Activated CD4-positive, alpha-beta T cell treated with anti-CD3 and anti-CD28 coated beads, Interleukin-2, Interleukin-4, amounts not matched to agents 100 ng/mL and 50 ng/mL, durations not matched to agents 16 hours and 8 hours (primary cell): ENCODE results near the gene CORO2A.
A peak's percentile ranks its signal among the peaks of the same experiment; 100 is the strongest.

ENCODE experiments used
- DNase-seq: peaks from one replicate; pipeline ENCODE4 v3.0.0-alpha.2; 2020; ENCODE audit warnings: low spot score

The CORO2A gene

DNA sequence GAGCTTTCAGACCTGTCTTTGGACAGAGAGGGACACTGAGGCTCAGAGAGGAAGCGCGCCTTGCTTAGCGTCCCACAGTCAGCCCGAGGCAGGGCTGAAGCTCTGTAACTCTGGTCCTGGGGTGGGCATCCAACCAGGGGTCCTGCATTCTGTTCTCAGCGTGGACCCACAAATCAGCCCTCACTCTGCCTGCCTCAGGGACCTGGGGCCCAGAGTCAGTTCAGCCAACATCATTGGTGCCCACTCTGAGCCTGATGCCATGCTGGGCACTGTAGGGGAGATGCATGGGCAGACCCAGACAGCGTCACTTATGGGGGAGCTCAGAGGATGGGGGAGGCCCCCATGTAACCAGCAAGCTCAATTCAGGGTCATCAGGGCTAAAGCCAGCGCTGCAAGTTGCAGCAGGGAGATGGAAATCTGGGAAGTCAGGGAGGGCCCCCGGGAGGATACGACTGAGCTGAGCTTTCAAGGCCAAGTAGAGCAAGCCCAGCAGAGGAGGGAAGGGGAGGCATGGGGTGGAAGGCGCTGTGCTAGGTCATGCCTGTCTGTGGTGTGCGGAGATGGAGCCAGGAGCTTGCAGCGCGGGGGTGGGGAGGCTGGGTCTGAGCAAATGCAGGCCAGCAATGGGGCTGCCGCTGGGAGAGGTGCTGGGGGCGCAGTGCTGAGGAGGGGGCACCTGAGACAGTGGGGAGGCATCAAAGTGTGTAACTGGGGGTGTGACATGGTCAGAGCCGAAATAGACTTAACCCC is 21.1 kb downstream of the CORO2A start:
- no peak for DNase-seq

DNA sequence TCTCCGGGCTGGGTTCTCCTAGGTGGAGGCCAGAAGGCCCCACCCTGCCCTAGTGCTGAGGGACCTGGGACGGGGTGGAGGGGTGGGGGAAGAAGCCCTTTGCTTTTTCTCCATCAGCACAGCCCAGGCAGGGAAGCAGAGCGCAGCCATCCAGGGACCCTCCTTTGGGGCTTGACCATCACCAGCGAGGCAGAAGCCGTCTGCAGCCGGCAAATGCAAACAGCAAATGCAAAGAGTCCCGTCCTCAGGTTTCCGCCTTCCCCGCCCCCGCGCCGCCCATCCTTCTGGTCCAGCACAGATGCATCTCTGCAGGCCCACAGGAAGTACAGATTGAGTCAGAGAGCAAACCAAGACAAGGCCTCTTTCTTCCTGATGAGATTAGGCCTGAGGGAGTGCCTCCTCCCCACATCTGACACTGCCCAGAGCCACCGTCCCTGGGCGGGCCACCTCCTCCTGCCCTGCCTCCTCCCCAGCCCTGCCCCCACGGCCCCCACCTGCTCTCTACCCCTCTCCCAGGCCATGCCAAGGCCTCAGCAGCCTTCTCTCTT is 23.4 kb downstream of the CORO2A start:
- peak; percentile 75 for DNase-seq

DNA sequence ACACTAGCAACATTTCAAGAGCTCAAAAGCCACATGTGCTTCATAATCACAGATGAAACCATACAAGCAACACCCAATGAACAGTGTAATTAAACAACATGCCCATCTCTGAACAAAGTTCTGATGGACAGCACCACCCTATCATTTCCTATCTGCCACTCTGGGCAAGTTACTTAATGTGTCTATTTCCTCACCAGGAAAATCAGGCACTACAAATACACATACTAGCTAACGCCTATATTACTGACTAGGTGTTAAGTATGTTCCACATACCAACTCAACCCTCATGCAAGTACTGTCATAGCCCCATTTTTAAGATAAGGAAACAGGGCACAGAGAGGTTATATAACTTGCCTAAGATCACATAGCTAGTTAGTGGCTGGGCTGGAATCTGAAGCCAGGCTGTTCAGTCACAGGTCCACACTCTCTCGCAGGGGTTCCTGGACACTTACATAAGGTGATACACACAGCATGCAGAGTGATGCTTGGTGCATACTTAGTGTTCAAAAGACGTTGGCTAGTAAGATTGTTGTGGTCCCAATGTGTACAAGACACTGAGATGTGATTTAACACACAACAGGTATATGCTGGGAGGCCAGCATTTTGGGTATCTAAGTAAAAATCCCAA is 24.2 kb downstream of the CORO2A start:
- DNase-seq: no peak

DNA sequence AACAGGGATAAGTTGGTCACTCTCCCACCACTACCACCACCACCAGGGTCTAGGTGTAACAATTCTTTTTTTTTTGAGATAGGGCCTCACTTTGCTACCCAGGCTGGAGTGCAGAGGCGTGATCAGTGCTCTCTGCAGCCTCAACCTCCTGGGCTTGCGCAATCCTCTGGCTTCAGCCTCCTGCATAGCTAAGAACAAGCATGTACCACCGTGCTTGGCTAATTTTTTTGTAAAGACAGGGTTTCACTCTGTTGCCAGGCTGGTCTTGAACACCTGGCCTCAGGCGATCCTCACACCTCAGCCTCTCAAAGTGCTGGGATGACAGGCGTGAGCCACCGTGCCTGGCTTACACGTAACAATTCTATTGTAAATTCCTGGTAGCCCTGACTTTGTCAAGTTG is 27.5 kb downstream of the CORO2A start:
- DNase-seq: no peak

DNA sequence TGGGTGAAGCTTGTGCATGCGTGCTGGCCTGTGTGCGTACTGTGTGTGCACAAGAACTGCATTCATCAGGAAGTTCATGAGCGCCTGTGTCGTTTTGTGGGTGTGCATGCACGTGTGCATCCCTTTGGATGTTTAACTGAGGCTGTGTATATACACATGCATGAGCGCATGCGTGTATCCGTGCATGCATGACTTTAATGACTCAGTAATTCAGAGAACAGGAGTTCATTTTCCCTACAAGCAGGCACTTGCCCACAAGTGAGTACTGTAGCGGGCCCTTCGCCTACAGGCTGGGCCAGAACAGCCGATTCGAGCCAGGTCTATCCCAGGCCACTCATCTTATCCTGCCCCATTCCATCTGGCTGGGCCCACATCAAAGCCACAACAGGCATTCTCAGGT is 29.8 kb downstream of the CORO2A start:
- no peak for DNase-seq

DNA sequence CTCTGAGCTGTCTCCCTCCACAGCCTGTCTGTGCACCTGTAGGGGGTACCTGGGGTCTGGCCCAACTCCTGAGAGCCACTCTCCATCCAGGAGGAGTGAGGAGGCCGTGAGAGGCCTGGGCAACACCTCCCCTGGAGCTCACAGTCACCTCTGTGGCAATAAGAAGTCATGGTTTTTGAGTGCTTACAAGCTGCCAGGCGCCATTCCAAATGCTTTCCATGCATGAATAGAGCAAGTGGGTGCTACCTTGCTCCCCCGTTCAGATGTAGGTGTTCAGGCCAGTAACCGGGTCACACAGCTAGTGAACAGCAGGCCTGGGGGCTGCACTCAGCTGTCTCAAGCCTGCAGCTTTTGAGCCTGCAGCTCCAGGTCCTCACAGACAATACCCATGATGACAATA is 30.6 kb downstream of the CORO2A start:
- DNase-seq: no peak

DNA sequence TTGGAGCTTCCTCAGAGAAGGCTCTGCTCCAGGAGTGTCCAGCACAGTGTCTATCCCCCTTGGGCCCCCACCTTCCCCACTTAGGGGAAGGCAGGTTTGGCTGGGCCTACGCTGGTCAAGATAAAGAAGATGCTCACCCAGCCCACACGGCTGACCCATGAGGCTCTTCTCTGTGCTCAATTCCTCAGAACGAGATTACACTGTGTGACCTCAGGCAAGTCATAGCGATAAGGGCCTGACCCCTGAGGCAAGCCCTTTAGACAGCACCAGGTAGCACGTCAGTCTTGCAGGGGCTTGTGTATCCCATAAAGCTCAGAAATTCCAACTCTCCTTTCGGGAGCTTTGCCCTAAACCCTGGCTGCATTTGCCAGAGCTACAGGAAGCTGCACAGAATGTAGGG is 32.6 kb downstream of the CORO2A start:
- no peak for DNase-seq

DNA sequence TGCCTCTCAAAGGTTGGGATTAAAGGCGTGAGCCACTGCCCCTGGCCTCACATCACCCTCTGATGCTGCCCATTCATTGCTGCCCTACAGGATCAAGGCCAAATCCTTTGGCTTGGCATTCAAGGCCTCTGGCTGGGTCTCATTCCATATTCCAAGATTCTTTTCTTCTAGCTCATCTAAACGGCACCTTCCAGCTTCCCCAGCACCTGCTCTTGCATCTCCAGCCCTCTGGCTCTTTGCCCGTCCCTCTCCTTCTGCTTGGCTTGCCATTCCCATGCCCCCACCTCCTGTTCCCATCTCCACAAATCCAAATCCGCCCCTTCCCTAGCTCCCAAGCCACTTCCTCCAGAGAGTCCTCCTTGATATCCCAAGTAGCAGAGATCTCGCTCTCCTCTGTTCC is 33.1 kb downstream of the CORO2A start:
- no peak for DNase-seq

DNA sequence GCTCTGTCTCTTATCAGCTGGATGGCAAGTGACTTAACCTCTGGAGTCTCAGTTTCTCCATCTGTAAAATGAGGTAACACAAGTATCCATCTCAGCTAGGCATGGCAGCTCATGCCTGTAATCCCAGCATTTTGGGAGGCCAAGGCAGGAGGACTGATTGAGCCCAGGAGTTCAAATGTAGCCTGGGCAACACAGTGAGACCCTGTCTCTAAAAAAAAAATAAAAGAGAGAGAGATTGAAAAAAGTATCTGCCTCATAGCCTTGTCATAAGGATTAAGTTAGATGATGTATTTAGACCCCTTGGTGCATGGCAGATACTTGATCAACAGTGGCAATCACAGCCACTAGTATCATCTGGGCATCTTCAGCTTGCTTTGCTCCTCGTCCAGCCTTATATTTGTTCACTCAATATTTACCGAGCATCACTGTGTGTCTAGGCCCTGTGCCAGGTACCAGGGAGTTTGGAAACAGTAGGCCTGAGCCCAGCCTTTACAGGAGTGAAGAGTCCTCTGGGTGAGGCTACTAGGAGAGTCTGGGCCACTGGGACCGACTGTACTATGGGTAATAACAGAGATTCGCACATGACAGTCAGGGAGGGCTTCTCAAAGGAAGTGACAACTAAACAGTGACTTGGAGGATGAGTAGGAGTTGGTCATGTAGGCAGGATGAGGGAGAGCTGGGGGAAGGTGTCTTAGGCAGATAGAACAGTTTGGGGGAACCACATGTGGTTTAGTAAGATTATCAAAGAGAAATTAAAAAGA is 34.2 kb downstream of the CORO2A start:
- DNase-seq: peak; percentile 22

DNA sequence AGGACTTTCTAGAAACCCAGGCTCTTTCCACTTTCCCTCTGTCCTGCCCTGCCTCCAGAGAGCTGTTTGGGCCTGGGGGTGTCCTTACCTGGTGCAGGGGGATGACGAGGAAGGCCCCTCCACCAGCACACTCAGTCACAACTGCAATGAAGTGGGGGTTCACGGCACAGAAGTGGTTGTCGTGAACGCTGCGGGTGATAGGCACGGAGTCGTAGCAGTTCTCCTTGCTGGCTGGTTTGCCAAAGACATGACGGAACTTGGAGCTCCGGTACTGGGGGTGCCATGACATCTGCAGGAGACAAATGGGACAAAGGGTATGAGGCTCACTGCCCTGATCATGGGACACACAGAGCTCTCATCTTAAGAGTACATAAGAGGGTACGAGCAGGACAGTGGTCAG is 35.1 kb downstream of the CORO2A start:
- no peak for DNase-seq

DNA sequence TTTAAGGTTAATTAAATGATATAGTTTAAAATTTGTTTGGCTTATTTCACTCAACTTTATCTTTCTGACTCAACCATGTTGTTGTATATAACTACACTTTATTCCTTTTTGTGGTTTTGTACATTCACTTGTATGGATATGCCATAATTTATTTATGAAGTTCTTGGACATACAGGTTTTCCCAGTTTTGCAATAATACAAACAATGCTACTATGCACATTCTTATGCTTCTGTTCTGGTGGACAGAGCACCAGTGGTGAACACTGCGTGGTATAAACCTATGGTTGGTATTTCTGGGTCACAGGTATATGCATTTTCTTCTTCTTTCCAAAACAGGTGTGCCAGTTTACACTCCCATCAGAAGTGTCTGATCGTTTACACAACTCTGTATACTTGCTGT is 37.8 kb downstream of the CORO2A start:
- DNase-seq: no peak

DNA sequence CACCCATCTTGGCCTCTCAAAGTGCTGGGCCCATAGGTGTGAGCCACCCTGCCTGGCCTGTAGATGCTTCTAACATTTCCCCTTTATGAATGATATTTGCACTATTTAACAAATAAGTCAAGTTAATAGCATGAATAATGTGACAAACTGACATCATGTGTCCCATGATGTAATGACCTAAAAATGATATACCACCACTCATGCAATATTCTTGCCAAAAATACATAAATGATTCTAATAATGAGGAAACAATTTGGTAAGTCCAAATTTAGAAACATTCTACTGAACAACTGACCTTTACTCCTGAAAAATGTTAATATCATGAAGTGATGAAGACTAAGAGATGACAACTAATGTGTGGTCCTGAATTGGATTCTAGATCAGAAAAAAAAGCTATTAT is 39.9 kb downstream of the CORO2A start:
- no peak for DNase-seq

DNA sequence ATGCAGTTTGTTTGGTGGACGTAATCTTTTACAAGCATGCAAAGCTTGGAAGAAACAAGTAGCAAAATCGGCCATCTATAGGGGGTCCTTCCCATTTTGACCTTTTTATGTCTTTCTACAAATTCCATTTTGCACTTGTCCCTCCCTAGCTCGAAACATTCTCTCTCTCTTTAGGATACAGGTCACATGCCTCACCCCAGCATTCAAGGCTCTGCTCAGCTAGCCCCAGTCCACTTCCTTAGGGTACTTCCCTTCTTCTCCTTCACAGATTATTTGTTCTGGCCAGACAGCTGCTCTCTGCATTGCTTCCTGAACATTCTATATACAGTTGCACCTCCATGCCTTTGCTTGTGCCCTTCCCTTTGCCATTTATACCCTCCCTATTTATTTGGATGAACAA is 41.7 kb downstream of the CORO2A start:
- DNase-seq: no peak

DNA sequence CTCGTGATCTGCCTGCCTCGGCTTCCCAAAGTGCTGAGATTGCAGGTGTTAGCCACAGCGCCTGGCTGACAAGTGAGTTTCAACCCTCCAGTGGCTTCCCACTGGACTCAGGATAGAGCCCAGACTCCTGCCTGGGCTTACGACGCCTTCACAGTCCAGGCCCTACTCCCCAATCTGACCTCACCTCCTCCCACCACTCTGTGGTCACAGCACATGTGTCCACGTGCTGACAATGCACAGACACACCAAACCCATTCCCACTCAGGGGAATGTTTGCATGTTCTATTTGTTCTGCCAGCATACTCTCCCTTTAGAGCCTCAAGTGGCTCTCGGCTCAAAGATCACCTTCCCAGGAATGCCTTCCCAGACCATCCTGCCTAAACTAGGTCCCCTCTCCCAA is 42.3 kb downstream of the CORO2A start:
- no peak for DNase-seq

DNA sequence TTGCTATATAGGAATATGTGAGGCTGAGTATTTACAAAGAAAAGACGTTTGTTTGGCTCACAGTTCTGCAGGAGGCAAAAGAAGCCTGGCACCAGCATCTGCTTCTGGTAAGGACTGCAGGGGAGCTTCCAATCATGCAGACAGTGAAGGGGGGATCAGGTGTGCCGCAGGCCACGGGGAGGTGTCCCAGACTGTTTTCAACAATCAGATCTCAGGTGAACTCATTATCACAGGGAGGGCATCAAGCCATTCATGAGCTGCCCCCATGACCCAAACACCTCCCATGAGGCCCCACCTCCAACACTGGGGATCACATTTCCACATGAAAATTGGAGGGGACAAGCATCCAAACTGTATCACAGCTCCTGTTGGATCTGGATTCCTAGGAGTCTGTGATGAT is 43.0 kb downstream of the CORO2A start:
- DNase-seq: no peak

DNA sequence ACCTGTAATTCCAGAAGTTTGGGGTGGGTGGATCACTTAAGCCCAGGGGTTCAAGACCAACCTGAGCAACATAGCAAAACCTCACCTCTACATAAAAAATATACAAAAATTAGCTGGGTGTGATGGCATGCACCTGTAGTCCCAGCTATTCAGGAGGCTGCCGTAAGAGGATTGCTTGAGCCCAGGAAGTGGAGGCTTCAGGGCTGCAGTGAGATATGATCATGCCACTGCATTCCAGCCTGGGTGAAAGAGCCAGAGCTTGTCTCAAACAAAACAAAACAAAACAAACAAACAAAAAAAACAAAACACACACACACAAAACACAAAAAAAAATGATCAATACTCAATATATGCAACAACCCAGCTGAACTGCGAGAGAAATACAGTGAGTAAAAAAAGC is 44.0 kb downstream of the CORO2A start:
- no peak for DNase-seq

DNA sequence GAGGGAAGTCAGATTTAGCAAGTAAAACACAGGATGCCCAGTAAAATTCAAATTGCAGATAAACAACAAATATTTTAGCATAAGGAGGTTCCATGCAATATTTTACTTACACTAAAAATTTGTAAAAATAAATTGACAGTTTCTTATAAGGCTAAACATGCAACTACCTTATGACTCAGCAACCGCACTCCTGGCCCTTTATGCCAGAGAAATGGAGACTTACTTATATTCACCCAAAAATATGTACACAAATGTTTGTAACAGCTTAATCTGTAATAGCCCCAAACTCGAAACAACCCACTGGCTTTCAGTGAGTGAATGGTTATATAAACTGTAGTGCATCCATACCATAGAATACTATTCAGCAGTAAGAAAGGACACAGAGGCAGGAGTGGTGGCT is 44.9 kb downstream of the CORO2A start:
- DNase-seq: peak; percentile 30

DNA sequence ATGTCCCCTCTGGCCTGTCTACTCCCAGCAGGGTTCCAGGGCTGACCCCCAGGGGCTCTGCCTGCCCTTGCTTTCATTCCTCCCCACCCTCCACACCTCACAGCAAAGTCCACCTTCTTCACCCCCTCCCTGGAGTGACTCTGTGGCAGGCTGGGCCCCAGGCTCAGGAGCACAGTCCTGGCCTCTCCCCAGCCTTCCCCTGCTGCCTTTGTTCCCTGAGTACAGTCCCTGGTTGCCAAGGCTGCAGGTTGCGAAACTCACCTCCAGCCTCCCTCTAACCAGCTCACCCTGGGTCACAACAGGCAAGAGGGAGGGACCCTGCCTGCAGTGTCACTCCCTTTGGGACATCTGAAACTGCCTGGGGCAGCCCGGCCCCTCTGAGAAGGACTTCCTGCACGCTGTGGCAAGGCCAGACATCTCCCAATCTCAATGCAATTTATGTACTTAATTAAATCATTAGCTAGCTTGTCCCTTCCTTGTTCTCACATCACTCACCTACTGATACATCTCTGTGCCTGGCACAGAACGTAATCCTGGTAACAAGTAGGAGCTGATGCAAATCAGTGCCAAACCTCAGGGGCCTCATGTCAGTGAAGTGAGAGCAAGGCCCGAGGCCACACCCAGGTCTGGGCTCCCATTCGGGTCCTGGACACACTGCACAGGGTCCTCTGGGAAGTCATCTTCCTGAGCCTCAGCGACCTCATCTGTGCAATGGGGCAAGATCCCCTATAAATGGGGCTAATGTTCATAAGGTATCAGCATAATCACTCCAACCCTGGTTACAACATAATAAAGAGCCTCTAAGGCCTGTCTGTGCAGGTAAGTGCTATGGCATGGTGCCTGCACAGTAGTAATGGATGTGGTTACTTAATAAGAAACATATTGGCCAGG is 46.1 kb downstream of the CORO2A start:
- no peak for DNase-seq

DNA sequence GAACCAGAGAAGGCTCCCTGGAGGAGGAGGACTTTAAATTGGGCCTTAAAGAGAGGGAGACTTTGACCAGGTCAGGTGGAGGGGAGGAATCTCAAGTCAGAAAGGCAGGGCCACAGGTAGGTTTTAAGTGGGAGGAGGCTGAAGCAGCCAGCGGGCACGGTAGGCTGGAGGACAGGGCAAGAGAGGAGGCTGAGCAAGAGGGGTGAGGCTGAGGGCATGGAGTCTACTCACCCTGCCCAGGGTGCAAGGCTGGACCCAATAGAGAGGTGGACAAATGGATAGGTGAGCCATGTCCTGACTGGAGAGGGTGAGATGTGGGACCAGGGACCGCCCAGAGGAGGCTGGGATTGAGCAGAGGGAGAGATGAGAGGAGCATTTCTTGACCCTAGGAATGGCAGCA is 47.8 kb downstream of the CORO2A start:
- no peak for DNase-seq

DNA sequence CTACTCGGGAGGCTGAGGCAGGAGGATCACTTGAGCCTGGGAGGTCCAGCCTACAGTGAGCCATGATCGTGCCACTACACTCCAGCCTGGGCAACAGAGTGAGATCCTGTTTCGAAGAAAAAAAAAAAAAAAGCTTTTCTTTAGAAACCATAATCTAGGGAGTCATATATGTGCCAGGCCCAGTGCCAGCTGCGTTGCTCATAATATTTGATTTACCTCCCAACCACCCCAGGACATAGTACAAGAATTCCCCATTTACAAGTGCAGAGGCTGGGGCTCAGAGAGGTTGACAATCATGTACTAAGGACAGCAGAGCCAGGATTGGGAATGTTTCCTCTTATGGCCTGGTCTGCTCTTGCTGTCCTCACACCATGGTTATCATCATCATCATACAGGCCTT is 48.4 kb downstream of the CORO2A start:
- DNase-seq: no peak

DNA sequence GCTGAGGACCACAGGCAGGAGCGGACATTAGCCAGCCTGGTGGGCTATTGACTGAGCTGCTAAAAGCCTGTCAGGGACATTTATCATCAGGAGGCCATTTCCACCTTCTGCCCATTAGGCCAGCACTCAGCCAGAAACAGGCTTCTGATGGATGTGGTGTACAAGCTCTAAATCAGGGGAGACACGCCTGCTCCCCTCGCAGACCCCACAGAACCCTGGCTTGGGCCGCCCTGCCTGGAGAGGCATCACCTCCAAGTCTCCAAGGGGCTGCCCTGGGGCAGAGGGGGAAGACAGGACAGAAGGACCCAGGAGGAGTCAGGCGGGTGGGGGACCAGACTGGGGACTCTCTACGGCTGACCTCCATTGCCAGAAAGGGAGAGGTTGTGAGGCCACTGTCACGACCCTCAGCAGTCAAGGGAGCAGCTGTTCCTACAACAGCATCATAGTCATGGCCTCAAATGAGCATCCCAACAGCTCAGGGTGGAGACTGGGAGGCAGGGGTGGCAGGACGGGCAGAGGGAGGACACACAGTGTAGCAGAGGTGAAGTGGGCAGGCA is 49.4 kb downstream of the CORO2A start:
- no peak for DNase-seq
